Neural crest cell (in vitro differentiated cells): ENCODE results near the gene ZBTB20. TPM values are rescaled to one million over a fixed set of nuclear protein-coding genes. Genes with fewer than 3 reads are reported as not detected.
A peak's percentile ranks its signal among the peaks of the same experiment; 100 is the strongest.

ENCODE experiments used
- DNase-seq: peaks from one replicate; pipeline ENCODE4 v3.0.0; 2021; ENCODE audit warnings: low read depth, mixed read lengths, low spot score
- H3K27ac Mint-ChIP-seq: one replicate; pipeline ENCODE4 v1.8.0; 2021; ENCODE audit warnings: mild to moderate bottlenecking, mixed read lengths; ENCODE audit not compliant: unreplicated experiment
- H3K27me3 Mint-ChIP-seq: 2 replicates; pipeline ENCODE4 v1.8.0; 2021; ENCODE audit warnings: low read depth, mild to moderate bottlenecking, mixed read lengths
- H3K36me3 Mint-ChIP-seq: 2 replicates; pipeline ENCODE4 v1.8.0; 2021; ENCODE audit warnings: low read depth, mild to moderate bottlenecking, mixed read lengths
- H3K4me1 Mint-ChIP-seq: 2 replicates; pipeline ENCODE4 v1.8.0; 2021; ENCODE audit warnings: mixed read lengths
- H3K4me3 Mint-ChIP-seq: one replicate; pipeline ENCODE4 v1.8.0; 2021; ENCODE audit warnings: mild to moderate bottlenecking, mixed read lengths
- H3K9me3 Mint-ChIP-seq: 2 replicates; pipeline ENCODE4 v1.8.0; 2021; ENCODE audit warnings: mixed read lengths
- CTCF ChIP-seq: fragments of 200-600 bp; sonication (generic); conservative IDR thresholded peaks from 2 replicates; pipeline ENCODE4 v1.5.0; 2021; ENCODE audit warnings: antibody characterized with exemption, mild to moderate bottlenecking
- total RNA-seq: library from RNA; stranded (reverse); gene quantifications from 2 replicates; pipeline ENCODE4 v1.2.1, GENCODE V29; 2021

Gene ZBTB20
- total RNA-seq, 1 donor from 2014 or later = 12.4 TPM

GRCh38 chr3:114427285-114428043 lies 719.6 kb downstream of the ZBTB20 start:
- H3K4me3 Mint-ChIP-seq = no peak overlapping the region
- no peaks in the 10 kb centered on the region for H3K27me3 Mint-ChIP-seq
- H3K4me1 Mint-ChIP-seq = peaks cover 6% of the 10 kb centered on the region
- H3K9me3 Mint-ChIP-seq = peaks cover 4% of the 10 kb centered on the region
- no peak overlapping the region for H3K27ac Mint-ChIP-seq
- H3K36me3 Mint-ChIP-seq = peaks cover 3% of the 10 kb centered on the region
- TF ChIP-seq CTCF = no peak
- DNase-seq = no peak

- no peak overlapping the region for H3K4me3 Mint-ChIP-seq
- no peak overlapping the region for H3K27ac Mint-ChIP-seq
- H3K27me3 Mint-ChIP-seq = no peaks in the 10 kb centered on the region
- peaks cover 6% of the 10 kb centered on the region for H3K4me1 Mint-ChIP-seq
- peaks cover 3% of the 10 kb centered on the region for H3K36me3 Mint-ChIP-seq
- DNase-seq = no peak
- no peak for TF ChIP-seq CTCF
- H3K9me3 Mint-ChIP-seq = peaks cover 4% of the 10 kb centered on the region
These were observed 722.8 kb downstream of the ZBTB20 start for GRCh38 chr3:114424337-114424736.

GRCh38 chr3:114421204-114421603 lies 725.9 kb downstream of the ZBTB20 start:
- Mint-ChIP-seq H3K4me3 (no peak overlapping the region), H3K27me3 (no peaks in the 10 kb centered on the region), H3K4me1 (peaks cover 6% of the 10 kb centered on the region), H3K9me3 (peaks cover 4% of the 10 kb centered on the region), H3K27ac (no peak overlapping the region), H3K36me3 (peaks cover under 1% of the 10 kb centered on the region)
- no peak for TF ChIP-seq CTCF
- no peak for DNase-seq

GRCh38 chr3:114420072-114420471 lies 727.0 kb downstream of the ZBTB20 start:
- Mint-ChIP-seq H3K4me3 (no peak overlapping the region), H3K4me1 (peaks cover 6% of the 10 kb centered on the region), H3K9me3 (peaks cover under 1% of the 10 kb centered on the region), H3K36me3 (no peaks in the 10 kb centered on the region), H3K27ac (no peak overlapping the region), H3K27me3 (no peaks in the 10 kb centered on the region)
- TF ChIP-seq CTCF = no peak
- DNase-seq = no peak

GRCh38 chr3:114418724-114419543 lies 728.2 kb downstream of the ZBTB20 start:
- H3K27ac Mint-ChIP-seq = no peak overlapping the region
- no peaks in the 10 kb centered on the region for H3K9me3 Mint-ChIP-seq
- TF ChIP-seq CTCF = peak; percentile 89
- H3K27me3 Mint-ChIP-seq = no peaks in the 10 kb centered on the region
- no peaks in the 10 kb centered on the region for H3K36me3 Mint-ChIP-seq
- DNase-seq = no peak
- H3K4me1 Mint-ChIP-seq = peaks cover 8% of the 10 kb centered on the region
- H3K4me3 Mint-ChIP-seq = no peak overlapping the region
